SU-DHL-6 (cell line): ENCODE data around the gene COL15A1.

ENCODE experiments used
- EZH2phosphoT487 ChIP-seq: fragments of 200-600 bp; sonication (generic), shearing (Covaris generic); conservative IDR thresholded peaks from 2 replicates; pipeline ENCODE4 v1.6.1; 2018; ENCODE audit warnings: mild to moderate bottlenecking, antibody characterized with exemption, low read length, moderate library complexity, mixed read lengths
- TF ChIP-seq, protein P1 (sequence below): fragments of 200-600 bp; sonication (generic); IDR thresholded peaks from one replicate; pipeline ENCODE4 v1.5.1; 2017; ENCODE audit warnings: antibody characterized with exemption, mild to moderate bottlenecking, low read length, moderate library complexity; ENCODE audit not compliant: insufficient read depth, poor library complexity, severe bottlenecking

GRCh38 chr9:99073985-99074901 is 130.5 kb downstream of the COL15A1 start:
- TF ChIP-seq, protein P1, sequence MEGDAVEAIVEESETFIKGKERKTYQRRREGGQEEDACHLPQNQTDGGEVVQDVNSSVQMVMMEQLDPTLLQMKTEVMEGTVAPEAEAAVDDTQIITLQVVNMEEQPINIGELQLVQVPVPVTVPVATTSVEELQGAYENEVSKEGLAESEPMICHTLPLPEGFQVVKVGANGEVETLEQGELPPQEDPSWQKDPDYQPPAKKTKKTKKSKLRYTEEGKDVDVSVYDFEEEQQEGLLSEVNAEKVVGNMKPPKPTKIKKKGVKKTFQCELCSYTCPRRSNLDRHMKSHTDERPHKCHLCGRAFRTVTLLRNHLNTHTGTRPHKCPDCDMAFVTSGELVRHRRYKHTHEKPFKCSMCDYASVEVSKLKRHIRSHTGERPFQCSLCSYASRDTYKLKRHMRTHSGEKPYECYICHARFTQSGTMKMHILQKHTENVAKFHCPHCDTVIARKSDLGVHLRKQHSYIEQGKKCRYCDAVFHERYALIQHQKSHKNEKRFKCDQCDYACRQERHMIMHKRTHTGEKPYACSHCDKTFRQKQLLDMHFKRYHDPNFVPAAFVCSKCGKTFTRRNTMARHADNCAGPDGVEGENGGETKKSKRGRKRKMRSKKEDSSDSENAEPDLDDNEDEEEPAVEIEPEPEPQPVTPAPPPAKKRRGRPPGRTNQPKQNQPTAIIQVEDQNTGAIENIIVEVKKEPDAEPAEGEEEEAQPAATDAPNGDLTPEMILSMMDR: no peak
- TF ChIP-seq EZH2phosphoT487: no peak
